A673 (cell line): ENCODE results near the gene C2orf76. TPM values are rescaled to one million over a fixed set of nuclear protein-coding genes. Genes with fewer than 3 reads are reported as not detected.

Experiments used
- BruUV-seq: library from RNA; stranded (reverse); fragments of 400-500 nt; replicated peaks from 2 replicates; lab custom pipeline; 2021; lab: Mats Ljungman, UMichigan
- CTCF ChIA-PET: fragments of 300-600 bp; sonication (Branson Sonifier 250); formaldehyde crosslinking; loops from one replicate; lab custom pipeline; 2022; ENCODE audit warnings: antibody characterized with exemption; lab: Charles Lee
- POLR2A ChIA-PET: fragments of 300-600 bp; sonication (Branson Sonifier 250); formaldehyde crosslinking; loops from one replicate; lab custom pipeline; 2022; ENCODE audit warnings: antibody characterized with exemption; ENCODE audit not compliant: low non-redundant PET; lab: Charles Lee
- DNase-seq: peaks from one replicate; pipeline ENCODE4 v3.0.0-alpha.2; 2015; ENCODE audit warnings: low spot score
- H3K27ac ChIP-seq: fragments of 200-600 bp; sonication (generic); 2 replicates; pipeline ENCODE4 v1.5.1; 2016; ENCODE audit warnings: mixed run types, low read depth, mild to moderate bottlenecking, mixed read lengths, antibody characterized with exemption, low read length; ENCODE audit not compliant: poor library complexity, severe bottlenecking
- H3K27me3 ChIP-seq: fragments of 200-600 bp; sonication (generic); replicated peaks from 2 replicates; pipeline ENCODE4 v1.6.1; 2017; ENCODE audit warnings: mixed run types, low read depth, mild to moderate bottlenecking, mixed read lengths, antibody characterized with exemption, low read length; ENCODE audit not compliant: insufficient read depth, poor library complexity
- H3K36me3 ChIP-seq: fragments of 200-600 bp; sonication (generic); 2 replicates; pipeline ENCODE4 v1.6.1; 2016; ENCODE audit warnings: mixed run types, mild to moderate bottlenecking, mixed read lengths, antibody characterized with exemption, low read length; ENCODE audit not compliant: insufficient read depth, poor library complexity, severe bottlenecking
- H3K4me1 ChIP-seq: fragments of 200-600 bp; sonication (generic); 2 replicates; pipeline ENCODE4 v1.6.1; 2017; ENCODE audit warnings: mixed run types, mild to moderate bottlenecking, mixed read lengths, antibody characterized with exemption, low read length; ENCODE audit not compliant: insufficient read depth, poor library complexity, severe bottlenecking
- H3K4me3 ChIP-seq: fragments of 200-600 bp; sonication (generic); 2 replicates; pipeline ENCODE4 v1.5.1; 2016; ENCODE audit warnings: low read depth, mixed run types, mild to moderate bottlenecking, mixed read lengths, low read length; ENCODE audit not compliant: poor library complexity, severe bottlenecking
- H3K9me3 ChIP-seq: fragments of 200-600 bp; sonication (generic); 2 replicates; pipeline ENCODE4 v1.6.1; 2016; ENCODE audit warnings: mixed run types, low read depth, mild to moderate bottlenecking, mixed read lengths, antibody characterized with exemption, low read length; ENCODE audit not compliant: poor library complexity, severe bottlenecking
- CTCF ChIP-seq: fragments of 300-800, 200-600 bp; sonication (generic); conservative IDR thresholded peaks from 2 replicates; pipeline ENCODE4 v1.5.1; 2017; ENCODE audit warnings: low read depth, mild to moderate bottlenecking, antibody characterized with exemption, low read length, moderate library complexity, mixed read lengths
- EZH2 ChIP-seq: fragments of 200-600 bp; sonication (generic); IDR thresholded peaks from 2 replicates; pipeline ENCODE4 v1.6.1; 2017; ENCODE audit warnings: borderline replicate concordance, low read depth, mild to moderate bottlenecking, mixed read lengths, antibody characterized with exemption, low read length; ENCODE audit not compliant: poor library complexity, severe bottlenecking
- intact Hi-C: fragments of 100-400 bp; cut with micrococcal nuclease; formaldehyde crosslinking; loops from one replicate; pipeline ENCODE4 v1.10.0; 2022; ENCODE audit not compliant: unreplicated experiment
- total RNA-seq: library from RNA; stranded (reverse); gene quantifications from 2 replicates; pipeline ENCODE4 v1.2.3, GENCODE V29; 2021

Gene C2orf76
- total RNA-seq, 1 experiment from 2014 or later = 13.4 TPM

GRCh38 chr2:119333833-119334232 is 32.8 kb downstream of the C2orf76 start:
- Histone ChIP-seq H3K9me3 (no peaks in the 10 kb centered on the region), H3K4me3 (no peak overlapping the region), H3K27ac (no peak overlapping the region), H3K36me3 (no peaks in the 10 kb centered on the region), H3K27me3 (no peaks in the 10 kb centered on the region), H3K4me1 (no peaks in the 10 kb centered on the region)
- no peak for TF ChIP-seq EZH2
- no peak for TF ChIP-seq CTCF
- intact Hi-C loops = no loop called here
- ChIA-PET CTCF (no interaction called here), POLR2A (no interaction called here)
- no TSS peak for BruUV-seq
- no peak for DNase-seq

DNA sequence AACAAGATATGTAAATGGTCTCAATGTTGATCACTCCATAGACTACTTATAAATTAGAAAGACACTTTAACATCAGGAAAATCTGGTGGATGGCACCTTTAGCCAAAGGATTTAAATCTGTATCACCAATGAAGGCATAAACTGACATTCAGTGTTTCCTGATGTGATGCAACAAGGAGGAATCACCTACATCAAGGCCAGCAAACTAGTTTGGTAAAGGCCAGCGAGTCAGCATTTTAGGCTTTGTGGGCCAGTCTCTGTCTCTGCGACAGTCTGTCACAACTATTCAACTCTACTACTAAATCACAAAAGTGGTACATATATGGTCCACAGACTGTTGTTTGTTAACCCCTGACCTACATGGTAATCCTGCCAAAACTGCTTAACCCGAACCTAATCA is 33.3 kb downstream of the C2orf76 start:
- no peaks in the 10 kb centered on the region for H3K27me3 ChIP-seq
- H3K27ac ChIP-seq = no peak overlapping the region
- no peaks in the 10 kb centered on the region for H3K36me3 ChIP-seq
- ChIA-PET CTCF (no interaction called here), POLR2A (no interaction called here)
- no TSS peak for BruUV-seq
- H3K9me3 ChIP-seq = no peaks in the 10 kb centered on the region
- H3K4me1 ChIP-seq = no peaks in the 10 kb centered on the region
- no peak for DNase-seq
- intact Hi-C loops = no loop called here
- no peak for TF ChIP-seq CTCF
- no peak for TF ChIP-seq EZH2
- H3K4me3 ChIP-seq = no peak overlapping the region

DNA sequence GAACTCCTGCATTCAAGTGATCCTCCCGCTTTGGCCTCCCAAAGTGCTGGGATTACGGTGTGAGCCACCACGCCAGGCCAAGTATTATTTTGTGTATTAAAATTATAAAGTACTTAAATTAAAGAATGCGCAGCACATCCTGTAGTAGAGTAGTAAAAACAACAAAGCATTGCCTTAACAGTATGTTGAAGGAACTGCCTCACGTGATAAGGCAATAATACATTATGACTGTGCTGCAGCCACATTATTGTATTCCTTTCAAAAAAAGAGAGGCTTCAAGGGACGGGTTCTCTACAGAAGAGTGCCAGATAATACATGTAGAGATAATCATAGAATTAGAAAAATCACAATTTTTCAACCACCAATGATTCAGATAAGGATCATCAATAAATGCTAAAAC is 33.7 kb downstream of the C2orf76 start:
- intact Hi-C loops = no loop called here
- POLR2A ChIA-PET = no interaction called here
- H3K36me3 ChIP-seq = no peaks in the 10 kb centered on the region
- no peaks in the 10 kb centered on the region for H3K27me3 ChIP-seq
- H3K27ac ChIP-seq = no peak overlapping the region
- TF ChIP-seq CTCF = no peak
- no peak for TF ChIP-seq EZH2
- CTCF ChIA-PET = no interaction called here
- no peak overlapping the region for H3K4me3 ChIP-seq
- BruUV-seq = no TSS peak
- H3K4me1 ChIP-seq = no peaks in the 10 kb centered on the region
- no peaks in the 10 kb centered on the region for H3K9me3 ChIP-seq
- DNase-seq = no peak
